PC-9 (cell line): ENCODE results near the gene AMDHD1.

ENCODE experiments used
- EZH2 ChIP-seq: fragments of 200-600 bp; sonication (generic); IDR thresholded peaks from 2 replicates; pipeline ENCODE4 v1.8.0; 2017; ENCODE audit warnings: antibody characterized with exemption, low read depth
- TF ChIP-seq, protein P1 (sequence below): fragments of 200-600 bp; sonication (generic); conservative IDR thresholded peaks from 2 replicates; pipeline ENCODE4 v1.6.1; 2017; ENCODE audit warnings: mixed run types, antibody characterized with exemption, mild to moderate bottlenecking, moderate library complexity

DNA sequence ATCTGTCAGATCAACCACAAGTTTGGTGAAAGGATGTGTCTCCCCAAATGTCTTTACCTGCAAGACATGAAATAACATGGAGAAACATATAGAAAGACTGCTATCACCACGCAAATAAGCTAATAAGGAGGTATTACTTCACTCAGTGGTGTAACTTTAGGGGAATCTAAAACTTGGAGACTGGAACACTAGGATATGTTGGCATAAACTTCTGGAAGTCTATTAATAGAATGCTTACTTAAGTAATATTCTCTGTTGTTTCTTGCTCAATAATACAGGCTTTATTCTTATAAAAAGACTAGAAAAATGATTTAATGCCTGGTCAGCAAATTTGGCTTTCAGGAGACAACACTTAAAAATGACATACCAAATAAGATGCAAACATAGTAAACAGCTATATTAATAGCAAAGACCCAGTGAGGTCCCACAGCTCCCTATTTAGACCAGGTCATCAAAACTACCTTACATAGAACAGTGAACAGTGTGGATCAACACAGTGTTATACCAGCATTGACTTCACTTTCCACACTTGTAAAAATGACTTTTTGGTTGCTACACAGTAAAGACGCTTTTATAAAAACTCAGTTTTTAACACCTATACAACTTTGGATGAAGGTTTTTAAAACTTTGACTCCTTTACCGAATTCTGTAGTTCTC is 71.9 kb downstream of the AMDHD1 start:
- TF ChIP-seq, protein P1, sequence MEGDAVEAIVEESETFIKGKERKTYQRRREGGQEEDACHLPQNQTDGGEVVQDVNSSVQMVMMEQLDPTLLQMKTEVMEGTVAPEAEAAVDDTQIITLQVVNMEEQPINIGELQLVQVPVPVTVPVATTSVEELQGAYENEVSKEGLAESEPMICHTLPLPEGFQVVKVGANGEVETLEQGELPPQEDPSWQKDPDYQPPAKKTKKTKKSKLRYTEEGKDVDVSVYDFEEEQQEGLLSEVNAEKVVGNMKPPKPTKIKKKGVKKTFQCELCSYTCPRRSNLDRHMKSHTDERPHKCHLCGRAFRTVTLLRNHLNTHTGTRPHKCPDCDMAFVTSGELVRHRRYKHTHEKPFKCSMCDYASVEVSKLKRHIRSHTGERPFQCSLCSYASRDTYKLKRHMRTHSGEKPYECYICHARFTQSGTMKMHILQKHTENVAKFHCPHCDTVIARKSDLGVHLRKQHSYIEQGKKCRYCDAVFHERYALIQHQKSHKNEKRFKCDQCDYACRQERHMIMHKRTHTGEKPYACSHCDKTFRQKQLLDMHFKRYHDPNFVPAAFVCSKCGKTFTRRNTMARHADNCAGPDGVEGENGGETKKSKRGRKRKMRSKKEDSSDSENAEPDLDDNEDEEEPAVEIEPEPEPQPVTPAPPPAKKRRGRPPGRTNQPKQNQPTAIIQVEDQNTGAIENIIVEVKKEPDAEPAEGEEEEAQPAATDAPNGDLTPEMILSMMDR, result no peak
- TF ChIP-seq EZH2, result no peak
